ENCODE measurements around the gene CDC6.

DNA sequence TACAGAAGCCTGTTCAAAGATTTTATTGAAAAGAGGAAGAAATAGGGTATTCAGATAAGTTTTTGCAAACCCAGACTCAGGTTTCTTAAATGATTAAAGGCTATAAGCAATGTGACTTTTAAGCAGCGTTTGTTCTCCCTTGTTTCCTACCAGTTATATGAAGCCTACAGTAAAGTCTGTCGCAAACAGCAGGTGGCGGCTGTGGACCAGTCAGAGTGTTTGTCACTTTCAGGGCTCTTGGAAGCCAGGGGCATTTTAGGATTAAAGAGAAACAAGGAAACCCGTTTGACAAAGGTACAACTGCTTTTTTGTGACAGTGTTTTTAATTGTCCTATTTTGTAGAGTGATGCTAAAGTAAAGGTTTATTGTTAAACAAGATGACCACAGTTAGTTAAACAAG, 13.6 kb downstream of the CDC6 start:
- no peak for TF ChIP-seq ZSCAN30 (tag by site-specific recombination; IDR thresholded peaks at IDR 0.05)
- TF ChIP-seq ZNF202 (tag by site-specific recombination; IDR thresholded peaks at IDR 0.05; ENCODE audit: borderline replicate concordance) = no peak
- no peak for TF ChIP-seq CTCF (tag by site-specific recombination; IDR thresholded peaks at IDR 0.05)
- TF ChIP-seq REST (tag by site-specific recombination; IDR thresholded peaks at IDR 0.05) = no peak
- no peak for TF ChIP-seq ZNF394 (tag by site-specific recombination; IDR thresholded peaks at IDR 0.05; ENCODE audit: borderline replicate concordance)
- no peak for TF ChIP-seq ZNF169 (tag by site-specific recombination; IDR thresholded peaks at IDR 0.05)
- no peak for TF ChIP-seq YY1 (tag by site-specific recombination; IDR thresholded peaks at IDR 0.05)
- TF ChIP-seq ZNF10 (tag by site-specific recombination; IDR thresholded peaks at IDR 0.05) = no peak
- TF ChIP-seq ZNF76 (tag by site-specific recombination; IDR thresholded peaks at IDR 0.05; ENCODE audit: borderline replicate concordance, low read depth) = no peak
- TF ChIP-seq ZNF521 (tag by site-specific recombination; IDR thresholded peaks at IDR 0.05) = no peak
- TF ChIP-seq ZNF416 (tag by site-specific recombination; IDR thresholded peaks at IDR 0.05) = no peak
- TF ChIP-seq ZBTB20 (tag by site-specific recombination; IDR thresholded peaks at IDR 0.05) = no peak
- no peak for TF ChIP-seq ZFP3 (tag by site-specific recombination; IDR thresholded peaks at IDR 0.05; ENCODE audit: low read depth)
- TF ChIP-seq TCF7L2 (IDR thresholded peaks at IDR 0.05; ENCODE audit: borderline replicate concordance, low read depth, low read length) = no peak

Measured in HEK293 (cell line).